Keratinocyte (primary cell): ENCODE data around the gene PFN1. TPM values are rescaled to one million over a fixed set of nuclear protein-coding genes. Genes with fewer than 3 reads are reported as not detected.

Source experiments
- DNase-seq: peaks from one replicate; pipeline ENCODE4 v3.0.0-alpha.2; 2011; ENCODE audit warnings: low read depth, missing footprints, low spot score
- FAIRE-seq: peaks from 2 replicates; lab custom pipeline; 2011; peaks lifted over from hg19 to GRCh38; lab: Jason Lieb, UNC
- H2AFZ ChIP-seq: 2 replicates; pipeline ENCODE4 v1.6.0; 2012; ENCODE audit warnings: low read length, control low read depth, inconsistent platforms; ENCODE audit not compliant: control insufficient read depth
- H3K27ac ChIP-seq: 2 replicates; pipeline ENCODE4 v1.5.1; 2011; ENCODE audit warnings: low read length; ENCODE audit not compliant: control insufficient read depth, insufficient read depth
- H3K27me3 ChIP-seq: 3 replicates; pipeline ENCODE4 v1.6.0; 2011; ENCODE audit warnings: low read length; ENCODE audit not compliant: control insufficient read depth, insufficient read depth; ENCODE audit errors: extremely low read depth
- H3K36me3 ChIP-seq, 2 experiments: 2 replicates in 1 of 2; 3 replicates in 1 of 2; pipeline ENCODE4 v1.5.1; 2011; ENCODE audit warnings: low read length in 2 of 2, mild to moderate bottlenecking in 1 of 2; ENCODE audit not compliant: control insufficient read depth in 2 of 2, insufficient read depth in 2 of 2; ENCODE audit errors: extremely low read depth in 1 of 2
- H3K4me1 ChIP-seq: 3 replicates; pipeline ENCODE4 v1.5.1; 2011; ENCODE audit warnings: low read length; ENCODE audit not compliant: control insufficient read depth, insufficient read depth; ENCODE audit errors: extremely low read depth
- H3K4me2 ChIP-seq: 3 replicates; pipeline ENCODE4 v1.6.0; 2011; ENCODE audit warnings: low read depth, low read length; ENCODE audit not compliant: control insufficient read depth, insufficient read depth; ENCODE audit errors: extremely low read depth
- H3K4me3 ChIP-seq, 3 experiments: fragments of 200-600 bp in 1 of 3; sonication (generic) in 1 of 3; 2 replicates in 2 of 3; 3 replicates in 1 of 3; pipeline ENCODE4 v1.5.1; 2011 to 2016; ENCODE audit warnings: low read length in 3 of 3, mild to moderate bottlenecking in 3 of 3, control low read depth in 2 of 3, inconsistent platforms in 1 of 3, low read depth in 1 of 3, mixed read lengths in 1 of 3, mixed run types in 1 of 3, moderate library complexity in 1 of 3; ENCODE audit not compliant: control insufficient read depth in 2 of 3, insufficient read depth in 2 of 3; ENCODE audit errors: extremely low read depth in 1 of 3
- H3K79me2 ChIP-seq: 2 replicates; pipeline ENCODE4 v1.6.0; 2012; ENCODE audit warnings: low read length; ENCODE audit not compliant: control insufficient read depth, insufficient read depth
- H3K9ac ChIP-seq: 3 replicates; pipeline ENCODE4 v1.6.0; 2011; ENCODE audit warnings: low read length; ENCODE audit not compliant: control insufficient read depth, insufficient read depth; ENCODE audit errors: extremely low read depth
- H3K9me1 ChIP-seq: 3 replicates; pipeline ENCODE4 v1.6.0; 2011; ENCODE audit warnings: low read length; ENCODE audit not compliant: control insufficient read depth, insufficient read depth; ENCODE audit errors: extremely low read depth
- H3K9me3 ChIP-seq: 2 replicates; pipeline ENCODE4 v1.5.1; 2012; ENCODE audit warnings: low read depth, low read length; ENCODE audit not compliant: control insufficient read depth
- H4K20me1 ChIP-seq: 3 replicates; pipeline ENCODE4 v1.6.0; 2011; ENCODE audit warnings: low read length; ENCODE audit not compliant: control insufficient read depth, insufficient read depth; ENCODE audit errors: extremely low read depth
- CTCF ChIP-seq, 3 experiments: IDR thresholded peaks in 1 of 3; conservative IDR thresholded peaks in 1 of 3; optimal IDR thresholded peaks in 1 of 3; 2 replicates in 2 of 3; 3 replicates in 1 of 3; pipeline versions ENCODE3 to v1.5.1; 2011; ENCODE audit warnings: low read length in 3 of 3, mild to moderate bottlenecking in 3 of 3, moderate library complexity in 2 of 3, control low read depth in 1 of 3, inconsistent platforms in 1 of 3; ENCODE audit not compliant: insufficient read depth in 2 of 3; ENCODE audit errors: extremely low read depth in 1 of 3
- EZH2 ChIP-seq: IDR thresholded peaks from one replicate; pipeline ENCODE4 v1.6.1; 2012; ENCODE audit warnings: inconsistent platforms, mild to moderate bottlenecking, low read length, moderate library complexity
- dilution Hi-C: fragments of 300-500 bp; cut with MboI; formaldehyde crosslinking; loops from one replicate; pipeline ENCODE4 v1.7.0; 2020; ENCODE audit warnings: low sequenced_read_pairs; ENCODE audit not compliant: extremely low pct_ligation_motif_present
- polyA plus RNA-seq, 5 experiments: library from polyadenylated mRNA; depleted of rRNA in 3 of 5; stranded (reverse) in 3 of 5; stranded (forward) in 1 of 5; unstranded in 1 of 5; fragments of >200 nt; gene quantifications; 1 replicate in 1 of 5; 2 replicates in 3 of 5; 3 replicates in 1 of 5; pipeline versions ENCODE4 v1.2.1 to v1.2.3, GENCODE V29; 2011 to 2012; ENCODE audit warnings: missing spikeins in 2 of 5, low read depth in 1 of 5, low replicate concordance in 1 of 5

PFN1 gene
- polyA plus RNA-seq, 1 donor (not counting 4 experiments of a cell fraction or from before 2014, with no cell fraction given), result 1,435 TPM

- no peak for FAIRE-seq
- H3K9me3 ChIP-seq, result no peaks in the 10 kb centered on the region
- TF ChIP-seq CTCF (optimal IDR thresholded peaks at IDR 0.05 in 1 of 3, IDR thresholded peaks at IDR 0.05 in 1 of 3, conservative IDR thresholded peaks at IDR 0.05 in 1 of 3; ENCODE audit: extremely low read depth in 1 of 3, insufficient read depth in 2 of 3, low read length in 3 of 3) (no peak), EZH2 (no peak)
- no peak overlapping the region for H3K9ac ChIP-seq
- H2AFZ ChIP-seq, result no peak overlapping the region
- no peak overlapping the region for H3K4me2 ChIP-seq
- no peaks in the 10 kb centered on the region for H3K27me3 ChIP-seq
- H3K4me1 ChIP-seq, result no peaks in the 10 kb centered on the region
- H3K27ac ChIP-seq, result no peak overlapping the region
- no peaks in the 10 kb centered on the region for H3K9me1 ChIP-seq
- DNase-seq, result no peak
- dilution Hi-C loops, result no loop called here
- no peak overlapping the region for H3K4me3 ChIP-seq
- H4K20me1 ChIP-seq, result no peaks in the 10 kb centered on the region
- H3K79me2 ChIP-seq, result no peaks in the 10 kb centered on the region
- H3K36me3 ChIP-seq, result peaks cover 44 to 57% of the 10 kb centered on the region in 2 experiments
Measured at GRCh38 chr17:4978726-4979125, 30.4 kb upstream of the PFN1 start.

GRCh38 chr17:4974115-4974670, 25.9 kb upstream of the PFN1 start:
- Histone ChIP-seq H3K36me3 (peaks cover 42 to 56% of the 10 kb centered on the region in 2 experiments), H3K4me2 (no peak overlapping the region), H3K9ac (no peak overlapping the region), H3K4me3 (no peak overlapping the region), H4K20me1 (no peaks in the 10 kb centered on the region), H3K9me3 (no peaks in the 10 kb centered on the region), H3K9me1 (no peaks in the 10 kb centered on the region), H3K79me2 (no peaks in the 10 kb centered on the region), H3K4me1 (peaks cover 6% of the 10 kb centered on the region), H3K27ac (no peak overlapping the region), H2AFZ (no peak overlapping the region), H3K27me3 (no peaks in the 10 kb centered on the region)
- TF ChIP-seq EZH2, result no peak
- no peak for TF ChIP-seq CTCF (optimal IDR thresholded peaks at IDR 0.05 in 1 of 3, IDR thresholded peaks at IDR 0.05 in 1 of 3, conservative IDR thresholded peaks at IDR 0.05 in 1 of 3; ENCODE audit: extremely low read depth in 1 of 3, insufficient read depth in 2 of 3, low read length in 3 of 3)
- FAIRE-seq (no peak), DNase-seq (no peak)
- dilution Hi-C loops, result no loop called here
